ELR (cell line): ENCODE data around the gene ATP13A3.
"Not testable (repeated sequence)": the region's sequence is repeated elsewhere in the genome, so short reads cannot be mapped to it uniquely, and the experiment has no call there.

Experiments
- DNase-seq: peaks from one replicate; pipeline ENCODE4 v3.0.0-alpha.2; 2015; ENCODE audit warnings: low read depth

ATP13A3 gene

GRCh38 chr3:194486540-194487288 lies at the start of gene ATP13A3:
Gene ATP13A3 (minus strand): TSS chr3:194487002. CDS start chr3:194462190, 24,812 bp downstream.
- DNase-seq: peak; percentile 93

- not testable (repeated sequence) for DNase-seq
These were observed 48.4 kb upstream of the ATP13A3 start for GRCh38 chr3:194535199-194535598.

- no peak for DNase-seq
These were observed 47.4 kb upstream of the ATP13A3 start for GRCh38 chr3:194534243-194534642.

- peak; percentile 77 for DNase-seq
These were observed 45.8 kb upstream of the ATP13A3 start for GRCh38 chr3:194532591-194532990.

- no peak for DNase-seq
These were observed 40.9 kb upstream of the ATP13A3 start for GRCh38 chr3:194527726-194528125.

DNA sequence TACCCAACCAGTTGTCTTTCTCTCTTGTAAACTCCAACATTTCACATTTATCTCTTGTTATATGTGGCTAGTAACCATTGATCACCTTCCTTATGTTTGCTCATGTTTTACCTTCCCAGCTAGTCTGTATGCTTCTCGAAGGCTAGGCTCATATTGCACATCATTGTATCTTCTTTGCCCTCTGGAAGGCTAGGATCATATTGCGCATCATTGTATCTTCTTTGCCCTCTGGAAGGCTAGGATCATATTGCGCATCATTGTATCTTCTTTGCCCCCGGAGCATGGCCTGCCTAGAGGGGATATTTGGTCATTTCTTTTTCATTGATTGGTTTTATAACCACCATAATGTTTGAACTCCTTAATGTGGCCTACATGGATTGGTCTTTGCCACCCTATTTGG lies 39.4 kb upstream of the ATP13A3 start:
- no peak for DNase-seq

GRCh38 chr3:194522579-194523046 lies 35.8 kb upstream of the ATP13A3 start:
- DNase-seq: peak; percentile 63

DNA sequence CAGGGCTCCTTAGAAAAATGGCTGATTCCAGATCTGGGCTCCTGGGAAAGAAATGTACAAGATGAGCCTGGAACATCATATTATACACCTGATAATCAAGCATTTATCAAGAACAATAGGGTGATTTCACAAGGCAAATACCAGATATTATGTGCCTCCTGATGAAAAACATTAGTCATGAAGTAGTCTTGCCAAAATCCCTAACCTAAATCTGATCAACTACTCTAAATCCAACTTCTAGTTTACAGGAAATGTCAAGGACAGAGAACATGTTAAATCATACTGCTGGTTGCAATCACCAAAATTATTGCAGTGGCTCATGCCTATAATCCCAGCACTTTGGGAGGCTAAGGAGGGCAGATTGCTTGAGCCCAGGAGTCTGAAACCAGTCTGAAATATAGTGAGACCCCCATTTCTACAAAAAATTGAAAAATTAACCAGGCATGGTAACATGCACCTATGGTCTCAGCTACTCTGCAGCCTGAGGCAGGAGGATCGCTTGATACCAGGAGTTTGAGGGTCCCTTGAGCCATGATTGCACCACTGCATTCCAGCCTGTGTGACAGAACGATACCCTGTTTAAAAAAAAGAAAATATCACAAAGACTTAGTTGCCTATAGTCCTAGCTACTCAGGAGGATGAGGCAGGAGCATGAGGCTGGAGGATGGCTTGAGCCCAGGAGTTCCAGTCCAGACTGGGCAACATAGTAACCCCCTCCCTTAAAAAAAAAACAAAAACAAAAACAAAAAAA lies 34.9 kb upstream of the ATP13A3 start:
- peak; percentile 69 for DNase-seq

DNA sequence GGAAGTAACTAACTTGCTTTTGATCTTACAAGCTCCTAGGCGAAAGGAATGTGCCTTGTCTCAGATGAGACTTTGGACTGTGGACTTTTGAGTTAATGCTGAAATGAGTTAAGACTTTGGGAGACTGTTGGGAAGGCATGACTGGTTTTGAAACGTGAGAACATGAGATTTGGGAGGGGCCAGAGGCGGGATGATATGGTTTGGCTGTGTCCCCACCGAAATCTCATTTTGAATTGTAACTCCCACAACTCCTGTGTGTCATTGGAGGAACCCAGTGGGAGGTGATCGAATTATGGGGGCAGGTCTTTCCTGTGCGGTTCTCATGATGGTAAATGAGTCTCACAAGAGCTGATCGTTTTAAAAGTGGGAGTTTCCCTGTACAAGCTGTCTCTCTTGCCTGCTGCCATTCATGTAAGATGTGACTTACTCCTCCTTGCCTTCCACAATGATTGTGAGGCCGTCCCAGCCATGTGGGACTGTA lies 33.9 kb upstream of the ATP13A3 start:
- not testable (repeated sequence) for DNase-seq

- DNase-seq: not testable (repeated sequence)
These were observed 33.4 kb upstream of the ATP13A3 start for GRCh38 chr3:194520201-194520600.

DNA sequence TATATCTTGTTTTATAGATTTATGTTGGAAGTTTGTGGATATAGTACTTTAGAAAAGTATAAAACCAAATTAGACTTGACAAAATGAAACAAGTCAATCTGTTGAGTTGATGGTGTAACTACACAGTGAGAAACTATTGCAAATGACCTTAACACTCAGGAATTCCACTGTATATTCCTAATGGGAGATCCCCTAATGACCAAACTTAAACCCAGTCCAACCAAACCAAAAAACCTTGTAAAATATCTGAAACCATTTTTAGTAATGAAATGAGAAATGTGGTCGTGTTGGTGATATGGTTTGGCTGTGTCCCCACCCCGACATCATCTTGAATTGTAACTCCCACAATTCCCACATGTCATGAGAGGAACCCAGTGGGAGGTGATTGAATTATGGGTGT lies 31.9 kb upstream of the ATP13A3 start:
- DNase-seq: peak; percentile 63

- DNase-seq: no peak
These were observed 30.5 kb upstream of the ATP13A3 start for GRCh38 chr3:194517333-194517732.

DNA sequence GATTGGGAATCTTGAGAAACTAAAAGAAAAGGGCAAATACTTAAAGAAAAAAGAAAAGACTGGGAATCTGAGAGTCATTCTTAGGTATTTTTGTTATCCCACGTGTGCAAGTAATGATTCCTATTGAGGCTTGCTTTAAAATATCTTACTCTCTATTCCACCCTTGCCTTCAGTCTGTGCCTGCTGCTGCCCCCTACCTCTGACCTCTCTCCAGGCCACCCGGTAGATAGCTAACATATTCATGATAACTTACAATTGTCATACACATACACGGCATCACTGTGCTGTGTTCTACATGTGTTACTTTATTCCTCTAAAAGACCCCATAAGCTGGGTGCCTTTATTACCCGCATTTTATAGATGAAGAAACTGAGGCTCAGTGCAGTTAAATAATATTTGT lies 27.8 kb upstream of the ATP13A3 start:
- no peak for DNase-seq

GRCh38 chr3:194512895-194513601 lies 26.2 kb upstream of the ATP13A3 start:
- DNase-seq: no peak

DNA sequence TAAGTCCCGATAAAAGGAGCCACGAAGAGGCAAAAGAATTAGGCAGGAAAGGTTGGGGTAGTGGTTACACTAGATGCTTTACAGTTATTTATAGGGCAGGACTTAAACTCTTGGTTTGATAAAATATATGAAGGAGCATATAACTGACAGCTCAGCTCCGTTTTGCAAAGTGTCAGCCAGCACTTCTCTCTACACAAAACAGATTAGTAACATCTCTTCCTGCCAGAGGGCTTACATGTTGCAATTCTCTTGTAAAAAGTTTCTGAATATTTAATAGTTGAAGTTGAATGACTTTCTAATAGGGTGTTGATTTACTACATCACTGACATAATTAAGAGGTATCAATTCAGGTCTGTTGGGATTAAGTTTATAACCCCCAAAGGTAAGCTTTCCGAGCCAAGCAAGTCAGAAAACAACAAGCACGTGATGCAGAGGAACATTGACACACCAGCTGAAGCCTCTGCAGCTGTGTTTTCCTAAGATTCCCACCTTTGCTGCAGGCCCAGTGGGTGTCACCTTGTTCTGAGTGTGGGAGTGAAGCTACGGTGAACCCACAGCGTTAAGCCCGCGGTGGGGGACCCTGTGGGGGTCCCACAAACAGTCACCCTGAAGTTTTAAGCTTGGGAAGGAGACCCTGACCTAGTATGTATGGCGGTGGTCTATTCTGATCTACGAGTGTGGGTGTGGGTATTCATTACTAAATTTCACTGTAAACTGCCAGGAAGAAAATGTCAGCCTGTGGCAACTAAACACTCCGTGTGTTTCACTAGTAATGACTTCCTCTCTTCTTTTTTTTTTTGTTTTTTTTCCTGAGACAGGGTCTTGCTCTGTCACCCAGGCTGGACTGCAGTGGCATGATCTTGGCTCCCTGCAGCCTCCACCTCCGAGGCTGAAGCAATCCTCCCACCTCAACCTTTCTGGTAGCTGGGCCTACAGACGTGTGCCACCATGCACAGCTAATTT lies 22.0 kb upstream of the ATP13A3 start:
- no peak for DNase-seq

DNA sequence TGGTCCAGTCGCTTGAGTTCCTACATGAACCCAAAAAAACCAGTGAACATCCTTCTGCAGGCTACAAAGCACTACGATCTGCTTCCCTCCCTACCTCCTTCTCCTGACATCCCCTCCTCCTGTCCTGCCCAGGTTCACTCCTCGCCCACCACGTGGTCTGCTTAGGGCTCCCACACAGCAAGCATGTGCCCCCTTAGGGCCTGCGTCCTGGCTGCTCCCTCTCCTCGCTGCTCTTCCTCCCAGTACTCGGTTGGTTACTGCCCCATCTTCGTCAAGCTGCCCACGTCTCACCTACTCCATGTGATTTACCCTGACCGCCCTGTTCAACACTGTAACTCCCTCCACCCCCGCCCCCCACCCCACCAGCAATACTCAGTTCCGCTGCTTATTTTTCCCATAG lies 20.8 kb upstream of the ATP13A3 start:
- DNase-seq: no peak

DNA sequence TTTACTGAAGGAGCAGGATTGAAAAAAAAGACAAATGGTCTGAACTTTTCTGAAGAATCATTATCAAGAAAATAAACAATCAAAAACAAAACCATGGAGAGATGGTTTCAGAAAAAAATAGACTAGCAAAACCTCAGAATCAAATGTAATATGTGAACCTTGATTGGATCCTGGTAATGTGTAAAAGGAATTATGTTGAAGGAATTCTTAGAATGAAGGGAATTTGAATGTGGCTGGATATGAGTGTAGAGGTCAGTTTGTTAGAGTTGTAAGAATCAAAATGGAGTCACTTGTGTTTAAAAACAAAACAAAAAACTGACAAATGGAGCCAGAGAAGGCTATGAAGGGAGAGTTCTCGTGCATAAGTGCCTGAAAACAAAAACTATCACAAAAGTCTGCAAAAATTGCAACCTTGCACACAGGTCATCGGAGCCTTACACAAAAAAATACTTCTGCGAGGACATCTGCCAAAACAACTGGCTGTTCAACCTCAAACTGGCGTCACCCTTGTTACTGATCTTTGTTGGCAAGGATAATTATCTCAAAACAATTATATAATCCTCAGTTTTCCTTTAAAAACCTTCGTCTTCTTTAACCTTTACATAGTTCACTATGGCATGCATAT lies 19.1 kb upstream of the ATP13A3 start:
- DNase-seq: no peak

DNA sequence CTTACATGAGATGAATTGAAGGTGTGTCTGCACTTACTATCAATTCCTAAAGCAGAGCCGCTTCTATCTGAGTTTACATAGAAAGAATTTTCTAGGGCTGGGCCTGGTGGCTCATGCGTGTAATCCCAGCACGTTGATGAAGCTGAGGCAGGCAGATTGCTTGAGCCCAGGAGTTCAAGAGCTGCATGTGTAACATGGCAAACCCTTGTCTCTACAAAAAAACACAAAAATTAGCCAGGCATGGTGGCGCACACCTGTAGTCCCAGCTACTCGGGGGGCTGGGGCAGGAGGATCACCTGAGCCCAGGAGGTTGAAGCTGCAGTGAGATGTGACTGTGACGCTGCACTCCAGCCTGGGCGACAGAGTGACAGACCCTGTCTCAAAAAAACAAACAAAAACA lies 18.1 kb upstream of the ATP13A3 start:
- no peak for DNase-seq

DNA sequence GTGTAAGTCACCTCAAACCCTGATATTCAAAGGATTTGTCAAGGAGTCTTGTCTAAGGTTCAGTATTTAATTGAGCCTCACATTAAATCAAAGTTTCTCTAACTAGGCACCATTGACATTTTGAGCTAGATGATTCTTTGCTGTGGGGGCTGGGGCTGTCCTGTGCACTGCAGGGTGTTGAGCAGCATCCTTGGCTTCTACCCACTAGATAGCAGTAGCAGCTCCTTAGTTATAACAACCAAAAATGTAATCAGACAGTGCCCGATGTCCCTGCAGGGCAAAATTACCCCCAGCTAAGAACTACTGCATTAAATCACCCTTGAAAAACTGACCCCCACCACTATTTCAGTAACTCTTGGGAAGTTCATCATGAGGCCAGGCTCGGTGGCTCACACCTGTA lies 17.3 kb upstream of the ATP13A3 start:
- DNase-seq: no peak

DNA sequence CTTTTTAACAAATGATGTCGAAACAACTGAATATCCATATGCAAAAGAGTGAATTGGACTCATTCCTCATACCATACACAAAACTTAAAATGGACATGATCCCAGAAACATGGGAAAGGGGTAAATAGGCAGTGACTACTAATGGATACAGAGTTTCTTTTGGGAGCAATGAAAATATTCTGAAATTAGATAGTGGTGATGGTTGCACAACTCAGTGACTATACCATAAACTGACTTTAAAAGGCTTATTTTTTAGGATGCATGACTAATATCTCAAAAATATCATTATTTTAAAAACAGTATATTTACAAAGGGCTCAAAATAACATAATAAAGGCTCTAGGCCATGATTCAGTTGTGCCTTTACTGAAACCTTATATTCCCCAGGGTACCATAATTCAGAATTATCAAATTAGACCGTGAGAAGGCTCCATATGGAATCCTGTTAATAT lies 16.3 kb upstream of the ATP13A3 start:
- no peak for DNase-seq

GRCh38 chr3:194500198-194500597 lies 13.4 kb upstream of the ATP13A3 start:
- DNase-seq: no peak
